Liver (tissue), 3 donors: ENCODE data around the gene PYGM.

ENCODE experiments used
- EGR1 ChIP-seq, 2 donors: IDR thresholded peaks; 2 replicates each; pipeline ENCODE4 v1.6.1; 2016 to 2018; ENCODE audit warnings: antibody characterized with exemption in 2 of 2, low read depth in 2 of 2
- GABPA ChIP-seq, 2 donors: IDR thresholded peaks in 1 of 2; conservative IDR thresholded peaks in 1 of 2; 2 replicates each; pipeline ENCODE4 v1.6.1; 2016; ENCODE audit warnings: antibody characterized with exemption in 2 of 2, mild to moderate bottlenecking in 1 of 2, moderate library complexity in 1 of 2
- HNF4A ChIP-seq, 2 donors: conservative IDR thresholded peaks; 2 replicates each; pipeline ENCODE4 v1.6.1; 2016; ENCODE audit warnings: antibody characterized with exemption in 2 of 2, mild to moderate bottlenecking in 2 of 2
- JUND ChIP-seq, 2 donors: IDR thresholded peaks; 2 replicates each; pipeline ENCODE4 v1.6.1; 2016; ENCODE audit warnings: antibody characterized with exemption in 2 of 2
- RAD21 ChIP-seq, 2 donors: IDR thresholded peaks; 2 replicates each; pipeline ENCODE4 v1.6.1; 2016; ENCODE audit warnings: antibody characterized with exemption in 2 of 2, mild to moderate bottlenecking in 2 of 2
- SP1 ChIP-seq: IDR thresholded peaks from 2 replicates; pipeline ENCODE4 v1.6.1; 2018; ENCODE audit warnings: antibody characterized with exemption, mild to moderate bottlenecking
- TAF1 ChIP-seq: conservative IDR thresholded peaks from 2 replicates; pipeline ENCODE4 v1.6.1; 2016; ENCODE audit warnings: antibody characterized with exemption, mild to moderate bottlenecking
- TF ChIP-seq, protein P1 (sequence below): fragments of 150-350 bp; IDR thresholded peaks from 2 replicates; pipeline ENCODE4 v1.5.1; 2017; ENCODE audit warnings: improper control_type of control experiment, low read depth, low read length; ENCODE audit not compliant: missing input control
- TF ChIP-seq, protein P2 (sequence below): IDR thresholded peaks from 2 replicates; pipeline ENCODE4 v1.6.1; 2016; ENCODE audit warnings: antibody characterized with exemption
- TF ChIP-seq, protein P3 (sequence below): IDR thresholded peaks from 2 replicates; pipeline ENCODE4 v1.6.1; 2016; ENCODE audit warnings: antibody characterized with exemption, mild to moderate bottlenecking
- donor health status: healthy.
- donor health status: healthy.

DNA sequence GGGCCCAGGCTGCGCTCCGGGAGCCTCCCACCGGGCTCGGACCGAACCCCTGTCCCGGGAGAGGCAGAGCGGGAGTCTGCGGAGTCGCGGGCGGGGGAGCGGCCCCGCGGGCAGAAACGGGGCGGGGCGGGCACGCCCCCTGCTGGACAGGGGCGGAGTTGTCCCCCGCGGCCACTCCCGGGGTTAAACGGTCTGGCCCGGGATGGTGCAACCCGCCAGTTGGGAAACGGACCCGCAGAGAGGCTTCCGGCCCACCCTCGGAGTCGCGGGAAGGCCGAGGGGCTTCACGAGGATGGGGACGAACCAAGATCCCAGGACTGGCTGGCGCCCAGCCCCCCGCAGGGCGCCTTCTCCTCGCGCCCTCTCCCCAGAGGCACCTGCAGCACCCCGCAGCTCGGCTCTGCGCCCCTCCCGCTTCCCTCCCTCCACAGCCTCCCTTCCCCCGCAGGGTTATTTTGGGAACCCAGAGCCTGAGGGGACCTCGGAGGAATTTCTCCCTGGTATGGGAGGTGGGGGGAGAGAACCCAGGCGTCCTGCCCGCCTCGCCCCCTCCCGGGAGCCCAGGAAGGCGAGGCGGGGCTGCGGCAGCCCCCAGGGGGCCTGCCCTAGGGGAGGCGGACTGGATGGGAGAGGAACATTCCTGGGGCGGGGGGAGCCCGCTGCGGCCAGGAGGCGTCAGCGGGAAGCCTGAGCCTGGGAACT, 16.7 kb downstream of the PYGM start:
- TF ChIP-seq, protein P1, sequence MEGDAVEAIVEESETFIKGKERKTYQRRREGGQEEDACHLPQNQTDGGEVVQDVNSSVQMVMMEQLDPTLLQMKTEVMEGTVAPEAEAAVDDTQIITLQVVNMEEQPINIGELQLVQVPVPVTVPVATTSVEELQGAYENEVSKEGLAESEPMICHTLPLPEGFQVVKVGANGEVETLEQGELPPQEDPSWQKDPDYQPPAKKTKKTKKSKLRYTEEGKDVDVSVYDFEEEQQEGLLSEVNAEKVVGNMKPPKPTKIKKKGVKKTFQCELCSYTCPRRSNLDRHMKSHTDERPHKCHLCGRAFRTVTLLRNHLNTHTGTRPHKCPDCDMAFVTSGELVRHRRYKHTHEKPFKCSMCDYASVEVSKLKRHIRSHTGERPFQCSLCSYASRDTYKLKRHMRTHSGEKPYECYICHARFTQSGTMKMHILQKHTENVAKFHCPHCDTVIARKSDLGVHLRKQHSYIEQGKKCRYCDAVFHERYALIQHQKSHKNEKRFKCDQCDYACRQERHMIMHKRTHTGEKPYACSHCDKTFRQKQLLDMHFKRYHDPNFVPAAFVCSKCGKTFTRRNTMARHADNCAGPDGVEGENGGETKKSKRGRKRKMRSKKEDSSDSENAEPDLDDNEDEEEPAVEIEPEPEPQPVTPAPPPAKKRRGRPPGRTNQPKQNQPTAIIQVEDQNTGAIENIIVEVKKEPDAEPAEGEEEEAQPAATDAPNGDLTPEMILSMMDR: peak; percentile 85
- TF ChIP-seq TAF1 (no peak), EGR1 (IDR thresholded peaks at IDR 0.05; ENCODE audit: low read depth in 2 of 2) (no peak), RAD21 (IDR thresholded peaks at IDR 0.05) (peak; percentile 69 to 75), JUND (IDR thresholded peaks at IDR 0.05) (no peak), SP1 (no peak), GABPA (IDR thresholded peaks at IDR 0.05 in 1 of 2, conservative IDR thresholded peaks at IDR 0.05 in 1 of 2) (no peak), HNF4A (conservative IDR thresholded peaks at IDR 0.05) (no peak)
- TF ChIP-seq, protein P2, sequence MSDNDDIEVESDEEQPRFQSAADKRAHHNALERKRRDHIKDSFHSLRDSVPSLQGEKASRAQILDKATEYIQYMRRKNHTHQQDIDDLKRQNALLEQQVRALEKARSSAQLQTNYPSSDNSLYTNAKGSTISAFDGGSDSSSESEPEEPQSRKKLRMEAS: no peak
- TF ChIP-seq, protein P3, sequence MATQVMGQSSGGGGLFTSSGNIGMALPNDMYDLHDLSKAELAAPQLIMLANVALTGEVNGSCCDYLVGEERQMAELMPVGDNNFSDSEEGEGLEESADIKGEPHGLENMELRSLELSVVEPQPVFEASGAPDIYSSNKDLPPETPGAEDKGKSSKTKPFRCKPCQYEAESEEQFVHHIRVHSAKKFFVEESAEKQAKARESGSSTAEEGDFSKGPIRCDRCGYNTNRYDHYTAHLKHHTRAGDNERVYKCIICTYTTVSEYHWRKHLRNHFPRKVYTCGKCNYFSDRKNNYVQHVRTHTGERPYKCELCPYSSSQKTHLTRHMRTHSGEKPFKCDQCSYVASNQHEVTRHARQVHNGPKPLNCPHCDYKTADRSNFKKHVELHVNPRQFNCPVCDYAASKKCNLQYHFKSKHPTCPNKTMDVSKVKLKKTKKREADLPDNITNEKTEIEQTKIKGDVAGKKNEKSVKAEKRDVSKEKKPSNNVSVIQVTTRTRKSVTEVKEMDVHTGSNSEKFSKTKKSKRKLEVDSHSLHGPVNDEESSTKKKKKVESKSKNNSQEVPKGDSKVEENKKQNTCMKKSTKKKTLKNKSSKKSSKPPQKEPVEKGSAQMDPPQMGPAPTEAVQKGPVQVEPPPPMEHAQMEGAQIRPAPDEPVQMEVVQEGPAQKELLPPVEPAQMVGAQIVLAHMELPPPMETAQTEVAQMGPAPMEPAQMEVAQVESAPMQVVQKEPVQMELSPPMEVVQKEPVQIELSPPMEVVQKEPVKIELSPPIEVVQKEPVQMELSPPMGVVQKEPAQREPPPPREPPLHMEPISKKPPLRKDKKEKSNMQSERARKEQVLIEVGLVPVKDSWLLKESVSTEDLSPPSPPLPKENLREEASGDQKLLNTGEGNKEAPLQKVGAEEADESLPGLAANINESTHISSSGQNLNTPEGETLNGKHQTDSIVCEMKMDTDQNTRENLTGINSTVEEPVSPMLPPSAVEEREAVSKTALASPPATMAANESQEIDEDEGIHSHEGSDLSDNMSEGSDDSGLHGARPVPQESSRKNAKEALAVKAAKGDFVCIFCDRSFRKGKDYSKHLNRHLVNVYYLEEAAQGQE: peak; percentile 20
